ENCODE measurements around the gene AFAP1. TPM values are rescaled to one million over a fixed set of nuclear protein-coding genes. Genes with fewer than 3 reads are reported as not detected.

AFAP1 gene
- total RNA-seq, 1 experiment from 2014 or later: 94.7 TPM

- Histone ChIP-seq H3K36me3 (ENCODE audit: control insufficient read depth, insufficient read depth, low read length) (no peaks in the 10 kb centered on the region), H3K27me3 (ENCODE audit: control insufficient read depth, insufficient read depth, low read length) (no peaks in the 10 kb centered on the region), H3K27ac (ENCODE audit: low read length) (no peak overlapping the region), H3K9me3 (ENCODE audit: control insufficient read depth, insufficient read depth, low read depth, low read length) (no peaks in the 10 kb centered on the region), H3K4me1 (ENCODE audit: control insufficient read depth, insufficient read depth, low read length) (no peaks in the 10 kb centered on the region), H3K4me3 (ENCODE audit: low read depth in 2 of 2, low read length in 2 of 2) (no peak overlapping the region)
- BruUV-seq (replicated peaks): no TSS peak
- intact Hi-C loops (cut with micrococcal nuclease; ENCODE audit: unreplicated experiment): no loop called here
- POLR2A ChIA-PET: no interaction called here
- no peak for TF ChIP-seq REST (IDR thresholded peaks at IDR 0.05; ENCODE audit: insufficient read depth in 1 of 2, low read depth in 2 of 2, low read length in 1 of 2)
- TF ChIP-seq TCF7L2 (IDR thresholded peaks at IDR 0.05; ENCODE audit: low read depth, low read length): no peak
- no peak for TF ChIP-seq SIN3A (IDR thresholded peaks at IDR 0.05; ENCODE audit: borderline replicate concordance, insufficient read depth, low read depth, low read length)
- TF ChIP-seq POLR2AphosphoS5 (IDR thresholded peaks at IDR 0.05; ENCODE audit: low read depth, low read length): no peak
- no peak for TF ChIP-seq CTCF (IDR thresholded peaks at IDR 0.05)
- CTCF ChIA-PET: no interaction called here
- no peak for DNase-seq (ENCODE audit: low read depth, low spot score)
- ATAC-seq: no peak
- in situ Hi-C loops (cut with HindIII; ENCODE audit: low pct_unique_long_range_greater_than_20kb, low sequenced_read_pairs): no loop called here
Measured at GRCh38 chr4:7714176-7714575, 225.5 kb downstream of the AFAP1 start.

- no TSS peak for BruUV-seq (replicated peaks)
- ATAC-seq: no peak
- intact Hi-C loops (cut with micrococcal nuclease; ENCODE audit: unreplicated experiment): no loop called here
Measured at GRCh38 chr4:7713757-7714156, 225.9 kb downstream of the AFAP1 start.

More at GRCh38 chr4:7713757-7714156, 225.9 kb downstream of the AFAP1 start:
- DNase-seq (ENCODE audit: low read depth, low spot score): no peak
- no peaks in the 10 kb centered on the region for H3K9me3 ChIP-seq (ENCODE audit: control insufficient read depth, insufficient read depth, low read depth, low read length)
- CTCF ChIA-PET: no interaction called here
- POLR2A ChIA-PET: no interaction called here
- H3K4me3 ChIP-seq (ENCODE audit: low read depth in 2 of 2, low read length in 2 of 2): no peak overlapping the region
- TF ChIP-seq POLR2AphosphoS5 (IDR thresholded peaks at IDR 0.05; ENCODE audit: low read depth, low read length) (no peak), CTCF (IDR thresholded peaks at IDR 0.05) (no peak), REST (IDR thresholded peaks at IDR 0.05; ENCODE audit: insufficient read depth in 1 of 2, low read depth in 2 of 2, low read length in 1 of 2) (no peak), TCF7L2 (IDR thresholded peaks at IDR 0.05; ENCODE audit: low read depth, low read length) (no peak), SIN3A (IDR thresholded peaks at IDR 0.05; ENCODE audit: borderline replicate concordance, insufficient read depth, low read depth, low read length) (no peak)
- in situ Hi-C loops (cut with HindIII; ENCODE audit: low pct_unique_long_range_greater_than_20kb, low sequenced_read_pairs): no loop called here
- no peak overlapping the region for H3K27ac ChIP-seq (ENCODE audit: low read length)
- H3K36me3 ChIP-seq (ENCODE audit: control insufficient read depth, insufficient read depth, low read length): no peaks in the 10 kb centered on the region
- no peaks in the 10 kb centered on the region for H3K4me1 ChIP-seq (ENCODE audit: control insufficient read depth, insufficient read depth, low read length)
- no peaks in the 10 kb centered on the region for H3K27me3 ChIP-seq (ENCODE audit: control insufficient read depth, insufficient read depth, low read length)
